GM12801 (cell line): ENCODE data around the gene PCDHGC5.

Source experiments
- TF ChIP-seq, protein P1 (sequence below): IDR thresholded peaks from one replicate; pipeline ENCODE4 v1.5.1; 2011; ENCODE audit warnings: control low read depth; ENCODE audit not compliant: insufficient read length; ENCODE audit errors: extremely low read depth

The PCDHGC5 gene

GRCh38 chr5:141484641-141485311 lies 4.1 kb upstream of the PCDHGC5 start, which contains the start of gene PCDHGC4:
Gene PCDHGC4, plus strand, starts transcription at chr5:141485030. Its CDS starts 144 bp downstream, at chr5:141485174.
- TF ChIP-seq, protein P1, sequence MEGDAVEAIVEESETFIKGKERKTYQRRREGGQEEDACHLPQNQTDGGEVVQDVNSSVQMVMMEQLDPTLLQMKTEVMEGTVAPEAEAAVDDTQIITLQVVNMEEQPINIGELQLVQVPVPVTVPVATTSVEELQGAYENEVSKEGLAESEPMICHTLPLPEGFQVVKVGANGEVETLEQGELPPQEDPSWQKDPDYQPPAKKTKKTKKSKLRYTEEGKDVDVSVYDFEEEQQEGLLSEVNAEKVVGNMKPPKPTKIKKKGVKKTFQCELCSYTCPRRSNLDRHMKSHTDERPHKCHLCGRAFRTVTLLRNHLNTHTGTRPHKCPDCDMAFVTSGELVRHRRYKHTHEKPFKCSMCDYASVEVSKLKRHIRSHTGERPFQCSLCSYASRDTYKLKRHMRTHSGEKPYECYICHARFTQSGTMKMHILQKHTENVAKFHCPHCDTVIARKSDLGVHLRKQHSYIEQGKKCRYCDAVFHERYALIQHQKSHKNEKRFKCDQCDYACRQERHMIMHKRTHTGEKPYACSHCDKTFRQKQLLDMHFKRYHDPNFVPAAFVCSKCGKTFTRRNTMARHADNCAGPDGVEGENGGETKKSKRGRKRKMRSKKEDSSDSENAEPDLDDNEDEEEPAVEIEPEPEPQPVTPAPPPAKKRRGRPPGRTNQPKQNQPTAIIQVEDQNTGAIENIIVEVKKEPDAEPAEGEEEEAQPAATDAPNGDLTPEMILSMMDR: no peak

DNA sequence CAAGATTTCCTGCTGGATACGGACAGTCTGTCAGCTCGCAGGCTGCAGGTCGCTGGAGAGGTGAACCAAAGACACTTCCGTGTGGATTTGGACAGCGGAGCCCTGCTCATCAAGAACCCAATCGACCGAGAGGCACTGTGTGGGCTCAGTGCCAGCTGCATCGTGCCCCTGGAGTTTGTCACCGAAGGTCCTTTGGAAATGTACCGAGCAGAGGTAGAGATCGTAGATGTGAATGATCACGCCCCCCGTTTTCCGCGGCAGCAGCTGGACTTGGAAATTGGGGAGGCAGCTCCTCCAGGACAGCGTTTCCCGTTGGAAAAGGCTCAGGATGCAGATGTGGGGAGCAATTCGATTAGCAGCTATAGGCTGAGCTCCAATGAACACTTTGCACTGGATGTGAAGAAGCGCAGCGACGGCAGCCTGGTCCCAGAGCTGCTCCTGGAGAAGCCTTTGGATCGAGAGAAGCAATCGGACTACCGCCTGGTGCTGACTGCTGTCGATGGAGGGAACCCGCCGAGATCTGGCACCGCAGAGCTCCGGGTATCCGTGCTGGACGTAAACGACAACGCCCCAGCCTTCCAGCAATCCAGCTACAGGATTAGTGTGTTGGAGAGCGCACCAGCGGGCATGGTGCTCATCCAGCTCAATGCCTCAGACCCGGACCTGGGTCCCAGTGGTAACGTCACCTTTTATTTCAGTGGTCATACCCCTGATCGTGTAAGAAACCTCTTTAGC lies 3.4 kb upstream of the PCDHGC5 start:
- TF ChIP-seq, protein P1: no peak

DNA sequence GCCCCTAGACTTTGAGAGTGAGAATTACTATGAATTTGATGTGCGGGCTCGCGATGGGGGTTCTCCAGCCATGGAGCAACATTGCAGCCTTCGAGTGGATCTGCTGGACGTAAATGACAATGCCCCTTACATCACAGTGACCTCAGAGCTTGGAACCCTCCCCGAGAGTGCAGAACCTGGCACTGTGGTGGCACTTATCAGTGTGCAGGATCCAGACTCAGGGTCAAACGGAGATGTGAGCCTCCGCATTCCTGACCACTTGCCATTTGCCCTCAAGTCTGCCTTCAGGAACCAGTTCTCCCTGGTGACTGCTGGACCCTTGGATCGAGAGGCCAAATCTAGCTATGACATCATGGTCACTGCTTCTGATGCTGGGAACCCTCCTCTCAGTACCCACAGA lies 2.8 kb upstream of the PCDHGC5 start:
- TF ChIP-seq, protein P1: no peak

DNA sequence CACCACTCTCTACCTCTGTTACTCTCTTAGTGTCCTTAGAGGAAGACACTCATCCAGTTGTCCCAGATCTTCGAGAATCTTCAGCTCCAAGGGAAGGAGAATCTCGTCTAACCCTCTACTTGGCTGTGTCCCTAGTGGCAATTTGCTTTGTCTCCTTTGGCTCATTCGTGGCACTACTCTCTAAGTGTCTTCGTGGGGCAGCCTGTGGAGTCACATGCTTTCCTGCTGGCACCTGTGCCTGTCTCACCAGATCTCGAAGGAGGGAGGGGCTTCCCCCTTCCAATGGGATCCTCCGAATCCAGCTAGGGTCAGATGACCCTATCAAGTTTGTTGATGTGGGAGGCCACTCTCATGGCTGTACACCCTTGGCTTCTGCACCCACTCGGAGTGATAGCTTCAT lies 1.8 kb upstream of the PCDHGC5 start:
- TF ChIP-seq, protein P1: no peak

GRCh38 chr5:141489841-141490240 lies 960 bp downstream of the PCDHGC5 start:
- TF ChIP-seq, protein P1: no peak

GRCh38 chr5:141490271-141490670 lies 1.4 kb downstream of the PCDHGC5 start:
- TF ChIP-seq, protein P1: no peak

DNA sequence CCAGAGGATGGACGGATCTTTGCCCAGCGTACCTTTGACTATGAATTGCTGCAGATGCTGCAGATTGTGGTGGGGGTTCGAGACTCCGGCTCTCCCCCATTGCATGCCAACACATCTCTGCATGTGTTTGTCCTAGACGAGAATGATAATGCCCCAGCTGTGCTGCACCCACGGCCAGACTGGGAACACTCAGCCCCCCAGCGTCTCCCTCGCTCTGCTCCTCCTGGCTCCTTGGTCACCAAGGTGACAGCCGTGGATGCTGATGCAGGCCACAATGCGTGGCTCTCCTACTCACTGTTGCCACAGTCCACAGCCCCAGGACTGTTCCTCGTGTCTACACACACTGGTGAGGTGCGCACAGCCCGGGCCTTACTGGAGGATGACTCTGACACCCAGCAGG lies 1.9 kb downstream of the PCDHGC5 start:
- TF ChIP-seq, protein P1: no peak
